Smooth muscle cell (in vitro differentiated cells): ENCODE measurements around the gene ATOH8. TPM values are rescaled to one million over a fixed set of nuclear protein-coding genes. Genes with fewer than 3 reads are reported as not detected.

Experiments used
- DNase-seq: peaks from one replicate; lab custom pipeline; 2025; ENCODE audit not compliant: unreplicated experiment; lab: John Stamatoyannopoulos, UW
- H2AFZ ChIP-seq: fragments of 200-600 bp; sonication (generic); 2 replicates; pipeline ENCODE4 v1.6.0; 2016; ENCODE audit warnings: antibody characterized with exemption, low read depth, mild to moderate bottlenecking
- H3F3A ChIP-seq: fragments of 200-600 bp; sonication (generic); 2 replicates; pipeline ENCODE4 v1.6.0; 2017; ENCODE audit warnings: antibody characterized with exemption, low read depth
- H3K27ac ChIP-seq: fragments of 200-600 bp; sonication (generic); 2 replicates; pipeline ENCODE4 v1.5.1; 2016; ENCODE audit warnings: low read depth, mild to moderate bottlenecking
- H3K27me3 ChIP-seq: fragments of 200-600 bp; sonication (generic); 2 replicates; pipeline ENCODE4 v1.6.1; 2016; ENCODE audit warnings: low read depth, mild to moderate bottlenecking
- H3K36me3 ChIP-seq: fragments of 200-600 bp; sonication (generic); 2 replicates; pipeline ENCODE4 v1.5.1; 2016; ENCODE audit warnings: low read depth
- H3K4me1 ChIP-seq: fragments of 200-600 bp; sonication (generic); 2 replicates; pipeline ENCODE4 v1.5.1; 2016; ENCODE audit warnings: low read depth
- H3K4me2 ChIP-seq: fragments of 200-600 bp; sonication (generic); 2 replicates; pipeline ENCODE4 v1.6.0; 2016; ENCODE audit warnings: mild to moderate bottlenecking
- H3K4me3 ChIP-seq: fragments of 200-600 bp; sonication (generic); 2 replicates; pipeline ENCODE4 v1.5.1; 2016; ENCODE audit warnings: mild to moderate bottlenecking
- H3K79me2 ChIP-seq: fragments of 200-600 bp; sonication (generic); 2 replicates; pipeline ENCODE4 v1.6.0; 2016; ENCODE audit warnings: low read depth, mild to moderate bottlenecking
- H3K9ac ChIP-seq: fragments of 200-600 bp; sonication (generic); 2 replicates; pipeline ENCODE4 v1.6.0; 2016; ENCODE audit warnings: low read depth
- H3K9me3 ChIP-seq: fragments of 200-600 bp; sonication (generic); replicated peaks from 2 replicates; pipeline ENCODE4 v1.5.1; 2016; ENCODE audit warnings: low read depth
- H4K20me1 ChIP-seq: fragments of 200-600 bp; sonication (generic); 2 replicates; pipeline ENCODE4 v1.6.0; 2016; ENCODE audit warnings: low read depth
- CTCF ChIP-seq: fragments of 200-600 bp; sonication (generic); IDR thresholded peaks from 2 replicates; pipeline ENCODE4 v1.5.1; 2017; ENCODE audit warnings: borderline replicate concordance, mild to moderate bottlenecking, antibody characterized with exemption; ENCODE audit not compliant: insufficient read depth, poor library complexity, severe bottlenecking
- WGBS: methylation state at CpG from one replicate; pipeline ENCODE4 v1.1.7; 2016; ENCODE audit warnings: low lambda C conversion rate; 5-methylcytosine and 5-hydroxymethylcytosine counted together
- polyA plus RNA-seq: library from polyadenylated mRNA; unstranded; fragments of >200 nt; fragmentation: Nextera tagmentation; extraction: Ambion mirVana; gene quantifications from 2 replicates; pipeline ENCODE4 v1.2.1, GENCODE V29; 2016
- total RNA-seq: library from RNA; depleted of rRNA; stranded (reverse); fragments of >200 nt; gene quantifications from 2 replicates; pipeline ENCODE4 v1.2.3, GENCODE V29; 2014

The ATOH8 gene
- total and polyA plus RNA-seq, 2 experiments from 2014 or later: 5.2 to 6.5 TPM

- Histone ChIP-seq H3K9me3 (no peaks in the 10 kb centered on the region), H3F3A (no peaks in the 10 kb centered on the region), H3K27ac (no peak overlapping the region), H3K4me1 (peaks cover 12% of the 10 kb centered on the region), H3K4me2 (no peak overlapping the region), H3K27me3 (no peaks in the 10 kb centered on the region), H4K20me1 (no peaks in the 10 kb centered on the region), H3K36me3 (no peaks in the 10 kb centered on the region), H3K9ac (no peak overlapping the region), H2AFZ (no peak overlapping the region), H3K4me3 (no peak overlapping the region), H3K79me2 (no peaks in the 10 kb centered on the region)
- no peak for DNase-seq
- 95% methylated on average over 3 of the region's 3 CpGs for WGBS
- no peak for TF ChIP-seq CTCF
Measured at GRCh38 chr2:85794038-85794441, 40.2 kb downstream of the ATOH8 start.

- no peak for TF ChIP-seq CTCF
- no peaks in the 10 kb centered on the region for H3F3A ChIP-seq
- no peak overlapping the region for H3K27ac ChIP-seq
- H2AFZ ChIP-seq: no peak overlapping the region
- H3K27me3 ChIP-seq: no peaks in the 10 kb centered on the region
- no peak overlapping the region for H3K4me3 ChIP-seq
- no peaks in the 10 kb centered on the region for H3K79me2 ChIP-seq
- H3K4me2 ChIP-seq: no peak overlapping the region
- peaks cover 12% of the 10 kb centered on the region for H3K4me1 ChIP-seq
- H3K36me3 ChIP-seq: no peaks in the 10 kb centered on the region
- H3K9ac ChIP-seq: no peak overlapping the region
- DNase-seq: no peak
- no peaks in the 10 kb centered on the region for H3K9me3 ChIP-seq
- no peaks in the 10 kb centered on the region for H4K20me1 ChIP-seq
- WGBS: 89% methylated on average over 14 of the region's 14 CpGs
Measured at GRCh38 chr2:85794491-85795121, 40.8 kb downstream of the ATOH8 start.

- WGBS: 91% methylated on average over 18 of the region's 20 CpGs
- TF ChIP-seq CTCF: no peak
- Histone ChIP-seq H3K4me2 (peak overlapping the region; percentile 24), H3K36me3 (no peaks in the 10 kb centered on the region), H3K27ac (no peak overlapping the region), H2AFZ (no peak overlapping the region), H3K9me3 (no peaks in the 10 kb centered on the region), H3K27me3 (no peaks in the 10 kb centered on the region), H3K9ac (no peak overlapping the region), H3K79me2 (no peaks in the 10 kb centered on the region), H3K4me3 (no peak overlapping the region), H3K4me1 (peaks cover 12% of the 10 kb centered on the region), H3F3A (no peaks in the 10 kb centered on the region), H4K20me1 (no peaks in the 10 kb centered on the region)
- no peak for DNase-seq
Measured at GRCh38 chr2:85795331-85796045, 41.7 kb downstream of the ATOH8 start.

DNA sequence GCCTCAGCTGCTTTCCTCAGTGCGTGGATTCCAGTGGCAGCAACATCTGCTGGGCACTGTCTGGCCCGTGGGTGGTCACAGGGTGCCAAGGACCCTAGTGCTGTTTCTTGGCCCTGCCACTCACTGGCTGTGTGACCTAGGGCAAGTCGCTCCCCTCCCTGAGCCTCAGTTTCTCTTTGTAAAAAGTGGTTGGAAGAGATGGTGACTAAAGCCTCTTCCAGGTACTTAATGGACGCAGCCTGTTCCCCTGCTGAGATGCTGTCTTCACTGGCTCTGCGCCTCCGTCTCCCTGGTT, 42.2 kb downstream of the ATOH8 start:
- Histone ChIP-seq H2AFZ (no peak overlapping the region), H3K36me3 (no peaks in the 10 kb centered on the region), H3K79me2 (no peaks in the 10 kb centered on the region), H3K27me3 (no peaks in the 10 kb centered on the region), H3K9me3 (no peaks in the 10 kb centered on the region), H3K4me2 (peak overlapping the region; percentile 17), H3K9ac (no peak overlapping the region), H3K4me1 (peaks cover 12% of the 10 kb centered on the region), H3K4me3 (no peak overlapping the region), H3K27ac (no peak overlapping the region), H3F3A (no peaks in the 10 kb centered on the region), H4K20me1 (no peaks in the 10 kb centered on the region)
- no peak for DNase-seq
- no peak for TF ChIP-seq CTCF
- 92% methylated on average over 6 of the region's 6 CpGs for WGBS
